HG03039 (cell line): ENCODE results near the gene CFAP299.

Experiments
- ATAC-seq: cut with Tn5 transposase; IDR thresholded peaks from one replicate; pipeline ENCODE4 v1.9.1; 2021; ENCODE audit warnings: mild to moderate bottlenecking, moderate library complexity; ENCODE audit not compliant: unreplicated experiment

Gene CFAP299

GRCh38 chr4:80803337-80803736 is 467.8 kb downstream of the CFAP299 start:
- ATAC-seq, result no peak

- no peak for ATAC-seq
These were observed 470.9 kb downstream of the CFAP299 start for GRCh38 chr4:80806472-80806871.

DNA sequence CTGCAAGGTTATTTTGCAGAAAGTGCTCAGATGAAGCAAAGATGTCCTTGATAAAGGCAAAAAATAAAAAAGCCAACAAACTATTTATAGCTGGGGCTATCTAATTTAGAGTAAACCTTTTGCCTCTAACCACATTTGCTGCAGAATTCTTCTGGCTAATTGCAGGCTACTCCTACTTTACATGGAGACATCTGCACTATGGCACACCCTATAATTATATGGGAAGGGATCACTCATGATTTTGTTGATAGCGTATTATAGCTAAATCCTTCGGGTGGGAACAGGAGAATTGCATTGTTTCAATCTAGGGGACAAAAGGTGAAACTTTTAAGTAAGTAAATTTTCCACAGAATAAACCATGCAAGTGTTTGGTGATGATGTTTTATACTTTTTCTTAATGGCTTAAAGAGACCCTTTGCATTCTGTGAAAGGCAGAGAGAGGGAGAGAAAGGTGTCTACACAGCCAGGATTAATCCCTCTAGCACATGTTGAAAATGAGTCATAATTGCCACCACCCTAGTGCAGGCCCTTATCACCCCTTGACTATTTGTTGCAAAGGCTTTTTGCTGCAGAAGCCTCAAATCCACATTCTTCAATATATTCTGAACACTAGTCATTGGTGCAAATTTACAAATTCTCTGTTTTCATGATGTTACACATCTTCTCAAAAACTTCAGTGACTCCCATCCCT is 473.7 kb downstream of the CFAP299 start:
- ATAC-seq, result no peak

GRCh38 chr4:80811406-80811805 is 475.9 kb downstream of the CFAP299 start:
- ATAC-seq, result no peak

GRCh38 chr4:80812145-80812544 is 476.6 kb downstream of the CFAP299 start:
- no peak for ATAC-seq

DNA sequence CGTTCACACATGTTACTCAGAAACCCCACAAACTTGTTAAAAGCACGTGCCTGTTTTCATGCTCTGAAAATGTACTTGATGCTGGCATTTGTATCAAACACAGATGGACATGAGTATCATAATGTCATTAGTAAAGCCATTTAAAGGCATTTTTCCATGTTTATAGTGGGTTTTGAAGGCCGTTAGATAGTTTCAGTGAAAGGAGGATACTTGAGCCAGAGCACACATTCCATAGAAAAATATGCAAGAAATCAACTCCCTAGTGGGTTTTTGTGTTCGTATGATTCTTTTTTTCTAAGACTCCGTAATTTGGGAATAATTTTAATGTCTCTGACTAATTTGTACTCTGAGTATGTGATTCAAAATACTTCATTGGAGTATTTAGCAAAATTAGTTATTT is 478.7 kb downstream of the CFAP299 start:
- ATAC-seq, result no peak

DNA sequence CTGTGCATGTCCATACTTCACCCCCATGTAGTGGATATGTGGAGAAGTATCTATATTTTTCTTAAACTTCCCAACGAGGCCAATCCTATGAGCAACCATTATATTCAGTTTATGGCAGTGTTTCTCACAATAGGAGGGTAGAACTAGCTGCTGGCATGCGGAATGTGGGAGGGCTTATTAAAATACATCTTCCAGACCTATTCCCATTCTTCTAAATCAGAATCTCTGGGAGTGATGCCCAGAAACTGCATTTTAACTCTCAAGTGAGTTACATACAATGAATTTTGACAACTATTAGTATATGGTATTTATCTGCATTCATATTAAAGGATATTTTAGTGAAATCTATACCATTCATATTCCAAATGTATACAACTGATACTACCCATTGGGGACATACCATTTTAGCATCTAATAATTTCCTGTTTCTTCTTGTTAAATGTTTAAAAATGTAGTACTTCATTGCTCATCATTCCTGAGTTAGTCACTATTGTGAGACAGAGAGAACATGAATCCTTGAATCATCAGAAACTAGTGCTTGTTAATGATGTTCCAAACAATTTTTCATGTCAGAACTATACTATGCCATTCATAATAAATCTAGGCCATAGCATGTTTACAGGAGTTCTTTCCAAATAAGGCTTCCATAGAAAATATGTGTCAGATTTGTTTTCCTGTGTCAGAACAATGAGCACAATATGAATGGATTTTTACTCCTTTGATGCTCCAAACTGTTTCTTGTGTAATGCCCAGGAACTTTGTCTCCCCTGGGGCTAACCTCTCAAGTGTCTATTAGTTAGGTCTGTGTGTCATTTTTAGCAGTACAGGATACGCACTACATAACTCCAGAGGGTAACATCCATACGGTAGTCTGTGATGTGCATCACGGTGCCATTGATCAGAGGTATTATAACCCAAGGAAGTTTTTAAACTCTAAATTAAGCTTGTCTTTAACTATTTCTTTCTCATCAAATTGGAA is 496.1 kb downstream of the CFAP299 start:
- no peak for ATAC-seq

DNA sequence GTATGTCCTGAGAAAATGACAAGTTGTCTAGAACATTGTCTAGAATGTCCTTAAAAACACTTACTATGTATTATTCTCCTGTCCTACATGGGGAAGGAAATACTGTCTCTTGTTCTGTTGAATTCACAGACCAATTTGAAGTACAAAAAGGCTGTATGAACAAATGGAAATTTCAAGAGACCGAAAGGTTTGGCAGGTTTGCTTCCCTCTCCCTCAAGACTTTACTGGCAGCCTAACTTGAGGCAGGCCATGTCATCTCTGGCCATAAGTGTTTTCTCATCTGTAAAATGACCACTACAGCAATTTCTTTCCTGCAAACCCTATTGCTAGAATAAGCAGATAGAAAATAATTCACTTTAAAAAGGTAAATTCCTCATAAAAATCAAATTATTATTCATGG is 503.8 kb downstream of the CFAP299 start:
- no peak for ATAC-seq

- ATAC-seq, result no peak
These were observed 504.3 kb downstream of the CFAP299 start for GRCh38 chr4:80839792-80840191.

- ATAC-seq, result no peak
These were observed 504.9 kb downstream of the CFAP299 start for GRCh38 chr4:80840396-80840795.

- peak; percentile 77 for ATAC-seq
These were observed 506.2 kb downstream of the CFAP299 start for GRCh38 chr4:80841587-80842281.

- no peak for ATAC-seq
These were observed 510.7 kb downstream of the CFAP299 start for GRCh38 chr4:80846210-80846609.

GRCh38 chr4:80852061-80852460 is 516.5 kb downstream of the CFAP299 start:
- no peak for ATAC-seq

DNA sequence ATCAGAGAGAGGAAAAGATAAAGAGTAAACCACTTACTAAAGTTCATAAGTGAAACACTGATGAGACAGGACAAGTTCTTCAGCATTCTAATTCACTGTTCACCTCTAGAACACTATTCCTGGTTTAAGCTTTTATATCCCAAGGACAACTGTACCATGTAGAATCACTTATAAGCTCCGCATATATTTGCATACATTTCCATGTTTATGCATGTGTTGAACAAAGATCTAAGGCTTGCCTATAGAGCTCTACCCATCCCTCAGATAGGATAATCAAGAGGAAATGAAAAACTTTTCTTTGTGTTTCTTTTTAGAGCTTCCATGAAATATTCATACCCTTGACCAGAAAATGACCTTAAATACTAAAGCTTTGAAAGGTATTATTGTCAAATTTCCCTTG is 538.0 kb downstream of the CFAP299 start:
- no peak for ATAC-seq

- ATAC-seq, result no peak
These were observed 539.4 kb downstream of the CFAP299 start for GRCh38 chr4:80874979-80875378.

- peak; percentile 71 for ATAC-seq
These were observed 540.1 kb downstream of the CFAP299 start for GRCh38 chr4:80875642-80876041.

GRCh38 chr4:80876810-80877209 is 541.3 kb downstream of the CFAP299 start:
- peak; percentile 70 for ATAC-seq

DNA sequence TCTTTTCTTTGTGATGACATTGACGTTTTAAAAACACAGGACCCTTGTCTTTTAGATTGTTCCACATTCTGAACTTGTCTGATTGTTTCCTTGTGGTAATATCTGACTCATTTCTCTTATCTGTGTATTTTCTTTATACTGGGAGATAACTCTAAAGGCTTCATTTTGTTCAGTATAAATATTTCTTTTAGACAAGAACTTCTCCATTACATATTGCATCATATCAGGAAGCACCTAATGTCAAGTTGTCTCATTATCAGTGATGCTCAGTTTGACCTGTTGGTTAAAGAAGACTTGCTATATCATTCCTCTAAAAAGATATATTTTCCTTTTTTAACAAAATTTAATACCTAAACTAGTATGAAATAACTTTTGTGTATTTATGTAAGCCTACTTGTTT is 542.7 kb downstream of the CFAP299 start:
- ATAC-seq, result no peak

DNA sequence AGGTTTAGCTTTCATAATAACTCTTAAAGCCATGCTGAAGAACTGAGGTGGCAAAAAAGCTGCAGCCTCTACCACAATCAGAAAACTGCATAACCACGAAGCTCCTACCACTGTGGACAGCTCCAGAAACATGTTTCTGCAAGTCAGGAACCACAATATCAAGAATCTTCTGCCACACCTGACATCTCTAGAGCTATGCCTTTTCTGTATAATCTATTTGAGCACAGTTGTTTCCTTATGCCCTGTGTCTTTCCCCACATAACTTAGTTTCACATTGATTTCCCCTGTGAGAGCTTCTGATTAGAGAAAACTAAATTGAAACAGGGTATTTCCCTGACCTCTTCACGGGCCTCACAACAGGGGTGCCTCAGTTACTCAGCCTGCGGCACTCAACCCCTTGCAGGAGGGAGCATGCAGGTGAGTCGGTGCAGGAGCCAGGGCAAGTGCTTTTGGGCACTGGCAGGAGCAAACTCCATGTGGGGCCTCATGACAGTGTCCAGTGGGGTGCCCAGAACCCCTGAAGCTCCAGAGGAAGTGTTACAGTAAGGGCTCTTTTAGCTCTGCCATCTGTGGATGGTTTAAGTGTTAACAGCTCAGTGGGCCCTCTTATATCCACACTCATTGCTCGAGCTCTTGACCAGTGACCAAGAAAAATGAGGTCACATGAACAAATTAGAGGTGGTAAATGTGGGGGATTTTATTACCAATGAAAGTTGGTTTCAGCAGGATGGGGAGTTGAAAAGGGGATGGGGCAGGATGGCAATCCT is 562.2 kb downstream of the CFAP299 start:
- no peak for ATAC-seq

DNA sequence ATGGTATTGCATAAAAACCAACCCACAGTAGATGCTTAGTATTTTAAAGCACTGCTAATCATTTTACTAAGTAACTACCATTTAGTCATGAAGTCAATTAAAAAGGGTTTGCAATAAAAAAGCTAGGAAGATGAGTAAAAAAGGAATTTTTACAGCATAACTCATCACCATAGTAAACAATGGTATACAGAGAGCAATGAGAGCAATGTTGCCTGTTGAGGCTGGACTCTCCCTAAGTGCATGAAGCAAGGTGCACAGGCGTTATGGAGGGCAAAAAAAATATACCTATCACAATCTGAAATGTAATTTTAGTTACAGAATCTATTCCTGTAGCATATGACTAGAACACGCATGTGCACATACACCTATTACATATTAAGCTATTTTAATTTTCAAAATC is 565.4 kb downstream of the CFAP299 start:
- ATAC-seq, result no peak

DNA sequence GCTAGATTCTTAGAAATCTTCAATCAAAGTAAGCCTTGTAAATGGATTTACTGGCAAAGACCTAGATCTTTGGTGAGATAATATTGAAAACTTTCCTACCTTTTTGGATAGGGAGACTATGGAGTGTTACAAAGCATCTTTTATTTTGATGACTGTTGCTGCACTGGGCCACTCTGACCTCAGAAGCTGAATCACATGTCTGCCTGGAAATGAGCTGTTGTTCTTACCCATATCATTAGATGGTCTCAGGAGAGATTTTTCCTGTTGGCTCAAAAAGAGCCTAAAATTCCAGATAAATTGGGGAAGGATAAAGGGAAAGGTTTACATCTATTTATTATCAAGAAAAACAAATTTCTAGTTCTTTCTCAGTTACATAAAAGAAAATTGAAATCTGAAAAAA is 567.5 kb downstream of the CFAP299 start:
- ATAC-seq, result no peak
